NCI-H1694 treated with DMSO at 0.1 percent for 48 hours (cell line): ENCODE results near the gene UTF1.
"Not testable (repeated sequence)": the region's sequence is repeated elsewhere in the genome, so short reads cannot be mapped to it uniquely, and the experiment has no call there.

ENCODE experiments used
- DNase-seq: peaks from one replicate; lab custom pipeline; 2025; lab: John Stamatoyannopoulos, UW

UTF1 gene

GRCh38 chr10:133209641-133210040, 20.4 kb upstream of the UTF1 start:
- DNase-seq: no peak

GRCh38 chr10:133210398-133211140, 19.4 kb upstream of the UTF1 start:
- DNase-seq: no peak

- DNase-seq: no peak
Measured at GRCh38 chr10:133211141-133211830, 18.7 kb upstream of the UTF1 start.

- DNase-seq: no peak
Measured at GRCh38 chr10:133211959-133212852, 17.8 kb upstream of the UTF1 start.

GRCh38 chr10:133212853-133213494, 17.0 kb upstream of the UTF1 start:
- DNase-seq: no peak

- DNase-seq: no peak
Measured at GRCh38 chr10:133213641-133214467, 16.2 kb upstream of the UTF1 start.

- no peak for DNase-seq
Measured at GRCh38 chr10:133214468-133215410, 15.3 kb upstream of the UTF1 start.

GRCh38 chr10:133215586-133215985, 14.4 kb upstream of the UTF1 start:
- DNase-seq: no peak

- no peak for DNase-seq
Measured at GRCh38 chr10:133216776-133217175, 13.2 kb upstream of the UTF1 start.

GRCh38 chr10:133217800-133218589, 12.0 kb upstream of the UTF1 start:
- no peak for DNase-seq

GRCh38 chr10:133218891-133219290, 11.1 kb upstream of the UTF1 start:
- no peak for DNase-seq

GRCh38 chr10:133219782-133220181, 10.2 kb upstream of the UTF1 start:
- no peak for DNase-seq

- no peak for DNase-seq
Measured at GRCh38 chr10:133221331-133221730, 8.7 kb upstream of the UTF1 start.

GRCh38 chr10:133221756-133222155, 8.3 kb upstream of the UTF1 start:
- not testable (repeated sequence) for DNase-seq

- DNase-seq: no peak
Measured at GRCh38 chr10:133224076-133224475, 5.9 kb upstream of the UTF1 start.

- no peak for DNase-seq
Measured at GRCh38 chr10:133224756-133225372, 5.2 kb upstream of the UTF1 start.

- no peak for DNase-seq
Measured at GRCh38 chr10:133225707-133226191, 4.3 kb upstream of the UTF1 start.

GRCh38 chr10:133226251-133226808, 3.7 kb upstream of the UTF1 start:
- DNase-seq: no peak
